Ovary (tissue), 9 donors: ENCODE results near the gene DST. TPM values are rescaled to one million over a fixed set of nuclear protein-coding genes. Genes with fewer than 3 reads are reported as not detected.

Experiments used
- DNase-seq, 5 donors: peaks; one replicate each; pipeline ENCODE4 v3.0.0-alpha.2; 2019 to 2020
- H3K27ac ChIP-seq, 2 donors: fragments of 200-600 bp; one replicate each; pipeline versions ENCODE4 v1.5.1 to v1.8.0; 2019 to 2022
- H3K27me3 ChIP-seq: fragments of 200-600 bp; one replicate; pipeline ENCODE4 v1.8.0; 2022
- H3K36me3 ChIP-seq: fragments of 200-600 bp; sonication (generic); one replicate; pipeline ENCODE4 v1.5.1; 2019
- H3K4me1 ChIP-seq: one replicate; pipeline ENCODE4 v1.8.1; 2013; ENCODE audit warnings: mild to moderate bottlenecking, moderate library complexity; ENCODE audit not compliant: insufficient read depth
- H3K4me3 ChIP-seq: fragments of 200-600 bp; sonication (generic); one replicate; pipeline ENCODE4 v1.5.1; 2017
- H3K9me3 ChIP-seq, 2 donors: fragments of 200-600 bp in 1 of 2; sonication (generic) in 1 of 2; one replicate each; pipeline versions ENCODE4 v1.5.1 to v1.8.1; 2013 to 2019; ENCODE audit warnings: mild to moderate bottlenecking in 1 of 2, moderate library complexity in 1 of 2
- CTCF ChIP-seq, 3 donors: fragments of 450-650 bp in 2 of 3; fragments of 200-600 bp in 1 of 3; IDR thresholded peaks; one replicate each; pipeline versions ENCODE4 v1.5.1 to v1.8.0; 2016 to 2022; ENCODE audit warnings: antibody characterized with exemption in 3 of 3, mild to moderate bottlenecking in 1 of 3
- EP300 ChIP-seq: sonication (generic); formaldehyde crosslinking; IDR thresholded peaks from one replicate; pipeline ENCODE4 v1.6.1; 2017; ENCODE audit warnings: antibody characterized with exemption
- POLR2A ChIP-seq: fragments of 450-650 bp; IDR thresholded peaks from one replicate; pipeline ENCODE4 v1.6.1; 2017; ENCODE audit warnings: antibody characterized with exemption, mild to moderate bottlenecking, moderate library complexity
- WGBS, 3 donors: extraction: QIAGEN DNeasy Blood & Tissue Kit in 1 of 3; methylation state at CpG; one replicate each; pipeline versions ENCODE4 v1.1.5 to v1.1.7; 2013 to 2017; 5-methylcytosine and 5-hydroxymethylcytosine counted together
- intact Hi-C, 4 donors: fragments of 100-400 bp; cut with DNase I; formaldehyde crosslinking; loops; one replicate each; pipeline versions ENCODE4 v1.11.0 to v1.15.1; 2022 to 2023
- polyA plus RNA-seq, 2 donors: library from polyadenylated mRNA; stranded (reverse); fragments of 200-250 nt in 1 of 2; fragments of 350-450 nt in 1 of 2; fragmentation: Illumina TruSeq in 1 of 2; extraction: RNeasy Lipid Tissue Mini Kit (QIAGEN cat#74804) in 1 of 2; gene quantifications; one replicate each; pipeline ENCODE4 v1.2.3, GENCODE V29; 2013 to 2014
- total RNA-seq, 7 donors: library from RNA; depleted of rRNA in 2 of 7; stranded (reverse); fragments of >200 nt in 2 of 7; fragmentation: NEBNext Ultra II Directional in 3 of 7; extraction: Animal tissue kit (Norgen Biotek cat#: 25700) in 3 of 7; gene quantifications; one replicate each; pipeline versions ENCODE4 v1.1.0 to v1.2.4, GENCODE V29; 2016 to 2023
- donor health status: DM: no; HTN: no; CAD: no; lungs with moderate emphysema.
- donor health status: DM: no; HTN: no; CAD: no.
- donor health status: Bipolar disorder and iron deficiency.
- donor health status: DM: yes; HTN: yes; CAD: no.
- donor health status: DM: no; HTN: no; CAD: no.
- donor health status: DM: yes; HTN: yes; CAD: no.

The DST gene
- total and polyA plus RNA-seq, 9 donors = 124 to 290 (median 174) TPM

DNA sequence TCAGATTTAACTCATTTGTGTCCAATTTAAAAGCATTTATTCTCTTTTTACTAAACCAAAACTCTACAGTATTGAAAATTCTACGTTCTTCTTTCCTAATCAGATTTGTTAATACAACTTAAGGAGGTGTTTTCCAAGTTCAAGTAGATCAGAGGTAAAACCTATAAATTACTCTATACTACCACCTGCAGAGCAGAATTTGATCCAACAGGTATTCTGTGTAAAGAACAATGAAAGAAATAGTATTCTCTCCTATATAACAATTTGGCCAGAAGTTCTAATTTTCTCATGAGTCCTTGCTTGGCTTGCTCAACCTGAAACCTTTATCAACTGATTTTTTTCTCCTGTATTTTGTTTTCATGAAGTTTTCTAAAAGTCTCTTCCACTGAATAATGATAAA is 28.5 kb upstream of the DST start:
- Histone ChIP-seq H3K36me3 (no peaks in the 10 kb centered on the region), H3K4me3 (no peak overlapping the region), H3K27me3 (no peaks in the 10 kb centered on the region), H3K9me3 (no peaks in the 10 kb centered on the region), H3K27ac (peak overlapping the region in 1 of 2 donors; percentile 80), H3K4me1 (peaks cover 14% of the 10 kb centered on the region)
- WGBS, 3 donors = 86 to 96% (median 87%) methylated on average over 1 of the region's 1 CpG
- TF ChIP-seq CTCF (IDR thresholded peaks at IDR 0.05) = no peak
- no peak for TF ChIP-seq EP300
- TF ChIP-seq POLR2A = no peak
- intact Hi-C loops = no loop called here
- DNase-seq = no peak

DNA sequence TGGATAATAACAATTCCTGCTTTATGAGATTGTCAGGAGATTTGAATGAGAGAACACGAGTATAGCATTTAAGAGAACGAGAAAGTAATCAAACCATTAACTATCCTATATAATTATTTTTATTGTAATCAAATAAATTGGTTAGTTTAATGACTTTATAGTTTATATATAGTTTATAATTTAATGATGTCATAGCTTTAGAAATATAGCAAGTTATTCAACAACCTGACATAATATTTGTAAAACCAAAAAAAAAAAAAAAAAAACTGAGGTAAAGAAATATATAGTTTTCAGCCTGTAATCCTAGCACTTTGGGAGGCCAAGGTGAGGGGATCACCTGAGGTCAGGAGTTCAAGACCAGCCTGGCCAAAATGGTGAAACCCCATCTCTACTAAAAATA is 26.4 kb upstream of the DST start:
- H3K27me3 ChIP-seq = no peaks in the 10 kb centered on the region
- intact Hi-C loops = no loop called here
- TF ChIP-seq POLR2A (no peak), EP300 (no peak), CTCF (IDR thresholded peaks at IDR 0.05) (no peak)
- WGBS, 3 donors = 95 to 99% (median 96%) methylated on average over 2 of the region's 2 CpGs
- no peaks in the 10 kb centered on the region for H3K36me3 ChIP-seq
- no peak overlapping the region for H3K4me3 ChIP-seq
- H3K4me1 ChIP-seq = peaks cover 14% of the 10 kb centered on the region
- DNase-seq = no peak
- H3K9me3 ChIP-seq = no peaks in the 10 kb centered on the region
- no peak overlapping the region for H3K27ac ChIP-seq

DNA sequence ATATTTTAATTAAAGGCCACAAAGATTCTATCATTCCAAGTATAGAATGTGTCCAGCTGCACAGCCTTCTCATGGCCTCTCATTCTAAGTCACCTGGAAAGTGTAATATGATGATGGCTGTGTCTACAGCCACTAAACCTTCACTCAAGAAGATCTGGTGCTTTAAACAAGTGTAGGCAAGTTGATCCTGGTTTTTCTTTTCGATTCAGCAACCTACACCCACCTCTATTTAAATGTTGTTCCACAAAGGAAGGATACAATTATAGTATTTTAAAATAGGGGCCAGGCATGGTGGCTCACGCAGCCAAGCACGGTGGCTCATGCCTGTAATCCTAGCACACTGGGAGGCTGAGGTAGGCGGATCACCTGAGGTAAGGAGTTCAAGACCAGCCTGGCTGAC is 25.5 kb upstream of the DST start:
- Histone ChIP-seq H3K9me3 (no peaks in the 10 kb centered on the region), H3K36me3 (no peaks in the 10 kb centered on the region), H3K4me1 (peaks cover 14% of the 10 kb centered on the region), H3K27me3 (no peaks in the 10 kb centered on the region), H3K4me3 (no peak overlapping the region), H3K27ac (no peak overlapping the region)
- intact Hi-C loops = no loop called here
- no peak for TF ChIP-seq CTCF (IDR thresholded peaks at IDR 0.05)
- no peak for TF ChIP-seq POLR2A
- no peak for TF ChIP-seq EP300
- WGBS, 3 donors = 97 to 98% (median 98%) methylated on average over 4 of the region's 4 CpGs
- DNase-seq = no peak

DNA sequence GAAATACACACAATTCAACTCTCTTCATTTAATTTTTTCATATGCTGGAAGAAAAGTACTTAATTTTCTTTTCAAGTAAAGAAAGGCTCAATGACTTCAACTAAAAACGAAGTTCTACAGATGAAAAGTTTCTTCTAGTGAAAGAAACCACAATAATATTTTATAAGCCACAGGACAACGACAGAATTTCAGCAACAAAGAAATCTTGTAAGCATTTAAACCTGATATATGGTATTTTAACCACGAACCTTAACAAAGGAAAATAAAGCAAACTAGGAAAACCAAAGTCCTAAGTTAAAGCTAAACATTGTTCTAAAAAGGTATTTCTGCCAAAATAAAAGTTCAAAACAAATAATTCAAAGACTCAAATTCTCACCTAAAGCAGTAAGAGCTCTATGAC is 24.6 kb upstream of the DST start:
- Histone ChIP-seq H3K9me3 (no peaks in the 10 kb centered on the region), H3K4me3 (no peak overlapping the region), H3K27ac (no peak overlapping the region), H3K27me3 (no peaks in the 10 kb centered on the region), H3K4me1 (peaks cover 8% of the 10 kb centered on the region), H3K36me3 (no peaks in the 10 kb centered on the region)
- 18 to 29% (median 22%) methylated on average over 3 of the region's 3 CpGs for WGBS, 3 donors
- no peak for TF ChIP-seq POLR2A
- TF ChIP-seq EP300 = no peak
- no peak for TF ChIP-seq CTCF (IDR thresholded peaks at IDR 0.05)
- intact Hi-C loops = no loop called here
- DNase-seq = no peak

- Histone ChIP-seq H3K27ac (no peak overlapping the region), H3K4me1 (no peaks in the 10 kb centered on the region), H3K27me3 (no peaks in the 10 kb centered on the region), H3K4me3 (no peak overlapping the region), H3K9me3 (no peaks in the 10 kb centered on the region), H3K36me3 (no peaks in the 10 kb centered on the region)
- TF ChIP-seq EP300 = no peak
- intact Hi-C loops = no loop called here
- WGBS, 3 donors = 24 to 29% (median 26%) methylated on average over 1 of the region's 1 CpG
- no peak for DNase-seq
Measured at GRCh38 chr6:56664029-56664428, 21.3 kb upstream of the DST start.
